ENCODE measurements around the gene PDE4D. TPM values are rescaled to one million over a fixed set of nuclear protein-coding genes. Genes with fewer than 3 reads are reported as not detected.

Gene PDE4D
- total RNA-seq, 1 experiment from 2014 or later: 6.5 TPM

- Histone ChIP-seq H3K9me3 (ENCODE audit: low read depth, low read length, poor library complexity, severe bottlenecking) (no peaks in the 10 kb centered on the region), H3K4me3 (ENCODE audit: low read depth, low read length, poor library complexity, severe bottlenecking) (no peak overlapping the region), H3K27ac (ENCODE audit: low read depth, low read length, poor library complexity, severe bottlenecking) (no peak overlapping the region), H3K27me3 (replicated peaks; ENCODE audit: insufficient read depth, low read depth, low read length, poor library complexity) (peaks cover 98% of the 10 kb centered on the region), H3K4me1 (ENCODE audit: insufficient read depth, low read length, poor library complexity, severe bottlenecking) (no peaks in the 10 kb centered on the region), H3K36me3 (ENCODE audit: insufficient read depth, low read length, poor library complexity, severe bottlenecking) (no peaks in the 10 kb centered on the region)
- intact Hi-C loops (cut with micrococcal nuclease; ENCODE audit: unreplicated experiment): no loop called here
- no TSS peak for BruUV-seq (replicated peaks)
- CTCF ChIA-PET: no interaction called here
- TF ChIP-seq CTCF (conservative IDR thresholded peaks at IDR 0.05; ENCODE audit: low read depth, low read length) (no peak), EZH2 (IDR thresholded peaks at IDR 0.05; ENCODE audit: borderline replicate concordance, low read depth, low read length, poor library complexity, severe bottlenecking) (no peak)
- no peak for DNase-seq (ENCODE audit: low spot score)
- POLR2A ChIA-PET (ENCODE audit: low non-redundant PET): no interaction called here
Observed at GRCh38 chr5:59819806-59820205, 73.7 kb downstream of the PDE4D start.

GRCh38 chr5:59817536-59817935, 76.0 kb downstream of the PDE4D start:
- peaks cover 82% of the 10 kb centered on the region for H3K27me3 ChIP-seq (replicated peaks; ENCODE audit: insufficient read depth, low read depth, low read length, poor library complexity)
- H3K4me3 ChIP-seq (ENCODE audit: low read depth, low read length, poor library complexity, severe bottlenecking): no peak overlapping the region
- no TSS peak for BruUV-seq (replicated peaks)
- no peak overlapping the region for H3K27ac ChIP-seq (ENCODE audit: low read depth, low read length, poor library complexity, severe bottlenecking)
- intact Hi-C loops (cut with micrococcal nuclease; ENCODE audit: unreplicated experiment): no loop called here
- no peak for DNase-seq (ENCODE audit: low spot score)
- no peaks in the 10 kb centered on the region for H3K9me3 ChIP-seq (ENCODE audit: low read depth, low read length, poor library complexity, severe bottlenecking)
- no peaks in the 10 kb centered on the region for H3K36me3 ChIP-seq (ENCODE audit: insufficient read depth, low read length, poor library complexity, severe bottlenecking)
- CTCF ChIA-PET: no interaction called here
- TF ChIP-seq CTCF (conservative IDR thresholded peaks at IDR 0.05; ENCODE audit: low read depth, low read length): no peak
- no peak for TF ChIP-seq EZH2 (IDR thresholded peaks at IDR 0.05; ENCODE audit: borderline replicate concordance, low read depth, low read length, poor library complexity, severe bottlenecking)
- no peaks in the 10 kb centered on the region for H3K4me1 ChIP-seq (ENCODE audit: insufficient read depth, low read length, poor library complexity, severe bottlenecking)
- POLR2A ChIA-PET (ENCODE audit: low non-redundant PET): interaction anchor here (0.6 kb wide), 1 partner anchor 97 kb away, joined by 4 read pairs; no protein-coding TSS in a partner anchor

- ChIA-PET CTCF (no interaction called here), POLR2A (ENCODE audit: low non-redundant PET) (no interaction called here)
- Histone ChIP-seq H3K27ac (ENCODE audit: low read depth, low read length, poor library complexity, severe bottlenecking) (no peak overlapping the region), H3K27me3 (replicated peaks; ENCODE audit: insufficient read depth, low read depth, low read length, poor library complexity) (peaks cover 79% of the 10 kb centered on the region), H3K9me3 (ENCODE audit: low read depth, low read length, poor library complexity, severe bottlenecking) (no peaks in the 10 kb centered on the region), H3K4me1 (ENCODE audit: insufficient read depth, low read length, poor library complexity, severe bottlenecking) (no peaks in the 10 kb centered on the region), H3K36me3 (ENCODE audit: insufficient read depth, low read length, poor library complexity, severe bottlenecking) (no peaks in the 10 kb centered on the region), H3K4me3 (ENCODE audit: low read depth, low read length, poor library complexity, severe bottlenecking) (no peak overlapping the region)
- no peak for DNase-seq (ENCODE audit: low spot score)
- TF ChIP-seq CTCF (conservative IDR thresholded peaks at IDR 0.05; ENCODE audit: low read depth, low read length) (no peak), EZH2 (IDR thresholded peaks at IDR 0.05; ENCODE audit: borderline replicate concordance, low read depth, low read length, poor library complexity, severe bottlenecking) (no peak)
- intact Hi-C loops (cut with micrococcal nuclease; ENCODE audit: unreplicated experiment): no loop called here
- BruUV-seq (replicated peaks): no TSS peak
Observed at GRCh38 chr5:59816654-59817300, 76.7 kb downstream of the PDE4D start.
